GM08714 (cell line): Measurements from ENCODE around the gene ST6GALNAC1.

Experiments used
- H3K4me3 ChIP-seq: fragments of 200-500 bp; sonication (Bioruptor generic); 2 replicates; pipeline ENCODE4 v1.5.1; 2014; ENCODE audit warnings: mild to moderate bottlenecking, low read length, inconsistent platforms
- ZNF274 ChIP-seq: IDR thresholded peaks from 2 replicates; pipeline ENCODE4 v1.6.1; 2012; ENCODE audit warnings: mild to moderate bottlenecking, low read depth, low read length

Gene ST6GALNAC1

DNA sequence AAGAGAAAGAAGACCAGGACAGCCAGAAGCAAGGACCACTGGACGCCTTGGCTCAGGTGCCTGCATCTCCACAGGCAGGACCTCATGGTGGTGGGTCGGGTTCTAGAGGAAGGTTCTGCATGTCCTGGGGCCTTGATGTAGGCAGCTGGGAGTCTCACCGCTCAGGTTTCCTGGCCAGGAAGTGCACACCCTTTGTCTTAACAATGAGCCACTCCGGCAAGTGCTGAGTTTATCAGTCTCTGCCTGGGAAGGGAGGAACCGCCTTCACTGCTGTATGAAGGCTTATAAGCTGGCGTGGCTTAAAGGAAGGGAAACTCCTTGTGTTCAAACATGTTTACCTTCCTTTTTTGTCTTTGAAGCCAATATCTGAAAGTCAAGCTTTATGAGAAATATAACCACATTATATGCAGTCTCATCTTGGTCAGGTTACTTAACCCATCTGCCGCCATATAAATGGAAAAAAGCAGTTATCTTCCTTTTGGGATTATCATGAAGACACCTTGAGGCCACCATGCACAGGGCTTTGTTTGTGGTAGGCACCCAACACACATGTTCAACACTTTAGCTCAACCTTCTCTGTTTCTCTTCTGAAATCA lies at the start of gene ST6GALNAC1:
Gene ST6GALNAC1 (minus strand): TSS at position 205 of the 596 bp plus-strand sequence. CDS start 119 bp downstream, at position 86.
- no peak for TF ChIP-seq ZNF274
- no peak within 1 kb of the TSS for H3K4me3 ChIP-seq

- TF ChIP-seq ZNF274 = no peak
- no peak overlapping the region for H3K4me3 ChIP-seq
Observed at GRCh38 chr17:76691379-76692191, 48.0 kb upstream of the ST6GALNAC1 start.

DNA sequence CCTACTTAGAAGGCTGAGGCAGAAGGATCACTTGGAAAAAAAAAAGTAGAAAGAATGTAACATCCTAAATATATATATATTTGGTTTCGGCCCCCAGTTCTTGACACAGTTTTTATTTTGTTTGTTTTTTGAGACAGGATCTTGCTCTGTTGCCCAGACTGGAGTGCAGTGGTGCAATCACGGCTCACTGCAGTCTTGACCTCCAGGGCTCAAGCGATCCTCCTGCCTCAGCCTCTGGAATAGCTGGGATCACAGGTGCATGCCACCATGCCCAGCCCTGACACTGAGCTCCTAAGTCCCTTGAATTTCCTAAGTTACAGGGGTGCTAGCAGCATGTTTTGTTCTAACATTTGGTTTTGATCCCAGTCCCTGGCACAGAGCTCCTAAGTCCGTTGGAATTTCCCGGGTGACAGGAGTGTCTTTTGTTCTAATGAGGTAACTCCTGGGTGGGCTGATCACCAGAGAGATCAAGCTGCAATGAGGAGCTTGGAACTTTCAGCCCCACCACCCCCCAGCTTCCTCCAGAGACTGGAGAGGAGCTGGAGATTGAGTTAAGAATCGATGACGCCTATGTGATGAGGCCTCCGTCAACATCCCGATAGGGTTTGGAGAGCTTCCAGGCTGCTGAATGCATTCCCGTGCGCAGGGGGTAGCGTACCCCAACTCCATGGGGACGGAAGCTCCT lies 47.2 kb upstream of the ST6GALNAC1 start:
- no peak for TF ChIP-seq ZNF274
- no peak overlapping the region for H3K4me3 ChIP-seq

GRCh38 chr17:76689859-76690258 lies 46.3 kb upstream of the ST6GALNAC1 start:
- TF ChIP-seq ZNF274 = no peak
- H3K4me3 ChIP-seq = no peak overlapping the region

- no peak overlapping the region for H3K4me3 ChIP-seq
- TF ChIP-seq ZNF274 = no peak
Observed at GRCh38 chr17:76688165-76688622, 44.6 kb upstream of the ST6GALNAC1 start.

DNA sequence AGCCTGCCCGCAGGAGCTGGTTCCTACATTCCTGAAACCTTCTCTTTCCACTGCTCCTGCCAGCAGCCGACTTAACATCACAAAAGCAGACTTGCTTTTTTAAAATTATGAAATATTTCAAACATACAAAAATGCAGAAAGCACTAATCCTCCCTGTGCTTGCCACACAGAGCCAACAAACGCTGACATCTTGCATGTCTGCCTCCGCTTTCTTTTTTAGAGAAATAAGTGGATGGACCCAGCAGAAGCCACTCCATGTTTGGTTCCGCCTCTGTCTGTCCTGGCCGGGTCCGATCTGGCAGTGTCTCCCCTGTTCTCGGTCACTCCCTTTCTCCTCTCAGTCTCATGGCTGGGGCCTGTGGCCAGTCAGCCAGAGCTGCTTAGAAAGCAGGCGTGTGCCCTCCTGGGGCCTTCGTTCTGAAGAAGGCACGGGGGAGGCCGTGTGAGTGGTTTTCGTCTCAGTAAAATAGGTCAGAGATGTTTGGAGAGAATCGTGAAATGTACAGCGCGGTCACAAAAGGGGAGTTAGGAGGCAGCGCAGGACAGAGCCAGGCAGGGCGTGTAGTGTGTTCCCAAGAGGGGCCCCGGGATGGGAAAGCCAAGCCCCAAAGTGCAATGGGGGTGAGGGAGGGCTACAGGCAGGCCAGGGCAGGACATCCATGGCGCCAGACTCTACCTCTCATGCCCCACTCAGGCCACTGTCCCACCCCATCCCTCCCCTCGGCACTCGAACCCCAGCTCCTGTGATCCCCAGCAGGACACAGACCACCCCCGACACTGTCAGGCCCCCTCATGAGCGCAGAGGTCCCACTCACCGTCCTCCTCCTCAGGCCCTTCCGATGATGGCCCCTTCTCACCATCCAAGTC lies 44.0 kb upstream of the ST6GALNAC1 start:
- no peak for TF ChIP-seq ZNF274
- H3K4me3 ChIP-seq = no peak overlapping the region

DNA sequence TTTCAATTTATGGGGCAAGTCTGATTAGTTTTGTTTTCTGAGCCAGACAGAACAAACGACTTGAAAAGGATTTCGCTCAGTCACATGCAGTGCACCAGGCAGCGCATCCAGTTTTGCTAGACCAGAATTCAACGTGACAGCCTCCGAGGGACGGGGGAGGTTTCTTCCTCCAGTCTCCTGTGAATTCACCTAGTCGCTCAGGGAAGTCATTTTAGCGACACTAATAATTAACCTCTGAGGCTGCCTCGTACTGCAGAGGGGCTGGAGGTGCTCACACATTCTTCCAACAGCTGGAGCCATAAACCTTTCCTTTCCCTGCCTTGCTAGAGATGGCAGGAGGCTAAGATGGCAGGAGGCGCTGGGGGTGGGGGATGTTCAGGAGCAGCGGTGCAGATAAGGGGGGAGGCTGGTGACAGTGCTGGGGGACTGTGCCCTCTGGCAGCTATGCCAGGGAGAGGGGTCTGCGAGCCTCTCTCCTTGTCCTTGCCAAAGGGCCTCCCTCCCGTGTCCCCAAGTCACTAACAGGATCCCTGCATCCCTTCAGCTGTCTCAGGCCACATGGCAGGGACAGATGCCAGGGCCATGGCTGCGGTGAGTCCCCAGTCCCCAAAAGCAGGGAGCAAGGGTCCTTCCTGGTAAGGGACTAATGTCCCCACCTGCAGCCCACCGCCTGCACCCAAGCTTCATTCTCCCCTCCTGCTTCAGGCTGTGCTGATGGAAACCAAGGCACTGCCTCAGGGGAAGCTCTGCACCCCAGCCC lies 43.2 kb upstream of the ST6GALNAC1 start:
- no peak for TF ChIP-seq ZNF274
- H3K4me3 ChIP-seq = no peak overlapping the region

DNA sequence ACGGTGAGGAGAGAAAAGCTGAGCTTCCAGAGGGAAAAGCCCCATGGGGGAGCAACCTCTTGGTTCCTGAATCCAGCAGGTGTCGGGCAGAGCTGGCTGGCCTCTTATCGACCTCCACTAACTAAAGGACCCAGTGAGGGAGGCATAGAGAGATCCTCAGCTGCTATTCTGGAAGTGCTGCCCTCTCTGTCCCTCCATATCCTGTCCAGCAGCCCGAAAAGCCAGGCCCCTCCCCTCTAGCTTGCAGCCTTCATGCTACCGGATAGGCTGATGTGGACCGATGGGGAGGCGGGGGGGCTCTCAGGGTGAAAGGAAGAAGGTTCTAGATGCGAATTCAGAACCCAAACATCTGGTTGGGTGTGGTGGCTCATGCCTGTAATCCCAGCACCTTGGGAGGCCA lies 42.3 kb upstream of the ST6GALNAC1 start:
- no peak for TF ChIP-seq ZNF274
- no peak overlapping the region for H3K4me3 ChIP-seq

GRCh38 chr17:76685366-76685765 lies 41.8 kb upstream of the ST6GALNAC1 start:
- no peak for TF ChIP-seq ZNF274

GRCh38 chr17:76684756-76685155 lies 41.2 kb upstream of the ST6GALNAC1 start:
- no peak overlapping the region for H3K4me3 ChIP-seq
- TF ChIP-seq ZNF274 = no peak

More at GRCh38 chr17:76685366-76685765, 41.8 kb upstream of the ST6GALNAC1 start:
- H3K4me3 ChIP-seq = no peak overlapping the region

- TF ChIP-seq ZNF274 = no peak
- no peak overlapping the region for H3K4me3 ChIP-seq
Observed at GRCh38 chr17:76683921-76684745, 40.6 kb upstream of the ST6GALNAC1 start.

- H3K4me3 ChIP-seq = no peak overlapping the region
- TF ChIP-seq ZNF274 = no peak
Observed at GRCh38 chr17:76683011-76683755, 39.6 kb upstream of the ST6GALNAC1 start.

DNA sequence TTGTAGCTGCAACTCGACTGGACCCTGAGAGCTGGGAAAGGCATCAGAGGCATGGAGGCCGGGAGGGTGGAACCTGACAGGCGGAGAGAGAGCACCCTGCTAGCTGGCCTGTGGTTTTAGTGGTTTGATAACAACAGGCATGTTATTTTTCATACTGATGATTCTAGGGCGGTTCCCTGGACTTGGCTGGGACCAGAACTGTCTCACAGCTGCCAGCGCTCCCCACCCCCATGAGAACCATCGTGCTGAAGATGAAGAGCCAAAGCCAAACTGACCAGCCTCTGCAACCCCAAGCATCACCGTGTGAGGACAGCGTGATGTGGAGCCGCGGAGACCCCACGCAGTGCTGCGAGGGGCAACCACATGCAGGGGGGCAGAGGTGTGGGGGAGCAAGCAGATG lies 38.7 kb upstream of the ST6GALNAC1 start:
- no peak for TF ChIP-seq ZNF274
- no peak overlapping the region for H3K4me3 ChIP-seq
